CD4-positive, alpha-beta T cell (primary cell): ENCODE data around the gene CCDC83. TPM values are rescaled to one million over a fixed set of nuclear protein-coding genes. Genes with fewer than 3 reads are reported as not detected.

ENCODE experiments used
- ATAC-seq: fragments of 200-7000 bp; cut with Tn5 transposase; one replicate; pipeline ENCODE4 v1.10.0; 2022; ENCODE audit warnings: mild to moderate bottlenecking; ENCODE audit not compliant: poor library complexity
- CTCF ChIA-PET: fragments of 350-600 bp; sonication (Branson Sonifier 250); formaldehyde crosslinking; loops from one replicate; lab custom pipeline; 2021; ENCODE audit warnings: antibody characterized with exemption, inconsistent platforms; lab: Charles Lee
- POLR2A ChIA-PET: fragments of 350-600 bp; sonication (Branson Sonifier 250); formaldehyde crosslinking; loops from one replicate; lab custom pipeline; 2021; ENCODE audit warnings: antibody characterized with exemption, inconsistent platforms; lab: Charles Lee
- DNase-seq, 14 experiments: peaks; one replicate each; pipeline ENCODE4 v3.0.0-alpha.2; 2013 to 2020; ENCODE audit warnings: mixed read lengths in 2 of 14
- H3K27ac ChIP-seq, 2 donors: one replicate each; pipeline versions ENCODE4 v1.5.1 to v1.7.0; 2013; ENCODE audit warnings: low read length in 2 of 2, low read depth in 1 of 2, mild to moderate bottlenecking in 1 of 2
- H3K27me3 ChIP-seq, 2 experiments: 1 replicate in 1 of 2; 2 replicates in 1 of 2; pipeline versions ENCODE4 v1.6.1 to v1.7.0; 2013; ENCODE audit warnings: low read length in 2 of 2, control low read depth in 1 of 2, mild to moderate bottlenecking in 1 of 2, moderate library complexity in 1 of 2; ENCODE audit not compliant: insufficient read depth in 2 of 2, control insufficient read depth in 1 of 2
- H3K36me3 ChIP-seq: one replicate; pipeline ENCODE4 v1.6.1; 2013; ENCODE audit warnings: low read length, control low read depth; ENCODE audit not compliant: insufficient read depth
- H3K4me1 ChIP-seq: one replicate; pipeline ENCODE4 v1.6.1; 2013; ENCODE audit warnings: low read length, control low read depth; ENCODE audit not compliant: insufficient read depth
- H3K4me3 ChIP-seq: one replicate; pipeline ENCODE4 v1.5.1; 2013; ENCODE audit warnings: mild to moderate bottlenecking, low read length, moderate library complexity
- H3K9me3 ChIP-seq, 2 experiments: 1 replicate in 1 of 2; 2 replicates in 1 of 2; pipeline versions ENCODE4 v1.6.1 to v1.7.0; 2013; ENCODE audit warnings: low read length in 2 of 2, mild to moderate bottlenecking in 2 of 2, control low read depth in 1 of 2, moderate library complexity in 1 of 2; ENCODE audit not compliant: control insufficient read depth in 1 of 2, insufficient read depth in 1 of 2
- H3K27ac Mint-ChIP-seq: one replicate; pipeline ENCODE4 v1.8.0; 2020; ENCODE audit warnings: mixed read lengths
- H3K27me3 Mint-ChIP-seq: one replicate; pipeline ENCODE4 v1.8.0; 2021; ENCODE audit warnings: mixed read lengths
- H3K36me3 Mint-ChIP-seq: one replicate; pipeline ENCODE4 v1.8.0; 2021; ENCODE audit warnings: low read depth, mixed read lengths
- H3K4me1 Mint-ChIP-seq: one replicate; pipeline ENCODE4 v1.8.0; 2021; ENCODE audit warnings: low read depth, mixed read lengths
- H3K4me3 Mint-ChIP-seq: one replicate; pipeline ENCODE4 v1.8.0; 2020; ENCODE audit warnings: mild to moderate bottlenecking, mixed read lengths
- H3K9me3 Mint-ChIP-seq: one replicate; pipeline ENCODE4 v1.8.0; 2020; ENCODE audit warnings: mixed read lengths
- intact Hi-C, 2 experiments: fragments of 100-400 bp; cut with DNase I in 1 of 2; cut with micrococcal nuclease in 1 of 2; formaldehyde crosslinking; loops; one replicate each; pipeline versions ENCODE4 v1.15.1 to v1.9.0; 2023 to 2025; cut with DNase I, micrococcal nuclease
- total RNA-seq, 174 experiments: library from RNA in 2 of 174; stranded (reverse) in 2 of 174; gene quantifications; one replicate each; pipeline ENCODE4 v1.2.3 and lab custom pipeline; 2021 to 2026
- TF ChIP-seq, protein P1 (sequence below): fragments of 200-600 bp; IDR thresholded peaks from one replicate; pipeline ENCODE4 v1.8.0; 2022; ENCODE audit warnings: antibody characterized with exemption, mild to moderate bottlenecking

CCDC83 gene
- total RNA-seq, 2 experiments from 2014 or later: not detected

DNA sequence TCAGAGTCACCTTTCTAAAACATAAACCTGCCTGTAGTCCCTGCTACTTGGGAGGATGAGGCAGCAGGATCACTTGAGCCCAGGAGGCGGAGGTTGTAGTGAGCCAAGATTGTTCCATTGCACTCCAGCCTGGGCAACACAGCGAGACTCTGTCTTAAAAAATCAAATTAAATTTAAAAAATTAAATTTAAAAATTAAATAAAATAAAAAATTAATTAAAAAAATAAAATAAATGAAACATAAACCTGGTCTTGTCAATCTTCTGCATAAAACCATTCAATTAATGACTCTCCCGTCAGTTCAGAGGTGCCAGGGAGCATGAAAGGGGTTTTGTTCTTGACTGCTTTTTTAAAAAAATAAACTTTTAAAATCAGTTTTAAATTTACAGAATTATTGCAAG, 48.6 kb downstream of the CCDC83 start:
- Mint-ChIP-seq H3K9me3 (no peaks in the 10 kb centered on the region), H3K27me3 (no peaks in the 10 kb centered on the region), H3K36me3 (no peaks in the 10 kb centered on the region), H3K4me3 (no peak overlapping the region), H3K4me1 (no peaks in the 10 kb centered on the region), H3K27ac (no peak overlapping the region)
- no peak overlapping the region for H3K4me3 ChIP-seq
- POLR2A ChIA-PET: no interaction called here
- H3K36me3 ChIP-seq: no peaks in the 10 kb centered on the region
- no peaks in the 10 kb centered on the region for H3K27me3 ChIP-seq
- TF ChIP-seq, protein P1, sequence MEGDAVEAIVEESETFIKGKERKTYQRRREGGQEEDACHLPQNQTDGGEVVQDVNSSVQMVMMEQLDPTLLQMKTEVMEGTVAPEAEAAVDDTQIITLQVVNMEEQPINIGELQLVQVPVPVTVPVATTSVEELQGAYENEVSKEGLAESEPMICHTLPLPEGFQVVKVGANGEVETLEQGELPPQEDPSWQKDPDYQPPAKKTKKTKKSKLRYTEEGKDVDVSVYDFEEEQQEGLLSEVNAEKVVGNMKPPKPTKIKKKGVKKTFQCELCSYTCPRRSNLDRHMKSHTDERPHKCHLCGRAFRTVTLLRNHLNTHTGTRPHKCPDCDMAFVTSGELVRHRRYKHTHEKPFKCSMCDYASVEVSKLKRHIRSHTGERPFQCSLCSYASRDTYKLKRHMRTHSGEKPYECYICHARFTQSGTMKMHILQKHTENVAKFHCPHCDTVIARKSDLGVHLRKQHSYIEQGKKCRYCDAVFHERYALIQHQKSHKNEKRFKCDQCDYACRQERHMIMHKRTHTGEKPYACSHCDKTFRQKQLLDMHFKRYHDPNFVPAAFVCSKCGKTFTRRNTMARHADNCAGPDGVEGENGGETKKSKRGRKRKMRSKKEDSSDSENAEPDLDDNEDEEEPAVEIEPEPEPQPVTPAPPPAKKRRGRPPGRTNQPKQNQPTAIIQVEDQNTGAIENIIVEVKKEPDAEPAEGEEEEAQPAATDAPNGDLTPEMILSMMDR: no peak
- no peak overlapping the region for H3K27ac ChIP-seq
- no peaks in the 10 kb centered on the region for H3K9me3 ChIP-seq
- H3K4me1 ChIP-seq: no peaks in the 10 kb centered on the region
- CTCF ChIA-PET: no interaction called here
- ATAC-seq (no peak), DNase-seq (no peak)
- intact Hi-C loops: no loop called here

DNA sequence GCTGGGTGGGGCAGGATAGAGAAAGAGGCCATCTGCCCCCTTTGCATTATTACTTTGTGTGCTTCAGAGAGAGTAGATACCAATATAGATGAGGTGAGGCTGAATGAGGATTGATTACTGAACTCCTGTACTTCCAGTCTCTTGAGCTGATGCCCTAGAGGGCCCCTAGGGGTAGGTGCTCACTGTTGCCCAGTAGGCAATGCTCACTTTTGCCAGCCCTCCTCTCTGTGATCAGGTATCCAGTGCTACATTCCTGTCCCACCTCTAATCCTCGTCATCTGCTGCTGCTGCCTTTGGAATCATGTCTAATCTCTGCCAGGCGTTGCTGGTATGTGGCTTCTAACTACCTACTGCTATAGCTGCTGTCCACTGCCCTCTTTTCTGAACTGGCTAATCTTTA, 57.2 kb downstream of the CCDC83 start:
- H3K27me3 Mint-ChIP-seq: no peaks in the 10 kb centered on the region
- H3K9me3 Mint-ChIP-seq: no peaks in the 10 kb centered on the region
- H3K4me1 Mint-ChIP-seq: no peaks in the 10 kb centered on the region
- Histone ChIP-seq H3K27me3 (no peaks in the 10 kb centered on the region), H3K9me3 (no peaks in the 10 kb centered on the region), H3K27ac (no peak overlapping the region), H3K4me1 (no peaks in the 10 kb centered on the region), H3K4me3 (no peak overlapping the region), H3K36me3 (no peaks in the 10 kb centered on the region)
- TF ChIP-seq, protein P1: no peak
- ChIA-PET POLR2A (no interaction called here), CTCF (no interaction called here)
- intact Hi-C loops: no loop called here
- ATAC-seq (no peak), DNase-seq (no peak)
- H3K36me3 Mint-ChIP-seq: no peaks in the 10 kb centered on the region
- H3K27ac Mint-ChIP-seq: no peak overlapping the region
- no peak overlapping the region for H3K4me3 Mint-ChIP-seq

DNA sequence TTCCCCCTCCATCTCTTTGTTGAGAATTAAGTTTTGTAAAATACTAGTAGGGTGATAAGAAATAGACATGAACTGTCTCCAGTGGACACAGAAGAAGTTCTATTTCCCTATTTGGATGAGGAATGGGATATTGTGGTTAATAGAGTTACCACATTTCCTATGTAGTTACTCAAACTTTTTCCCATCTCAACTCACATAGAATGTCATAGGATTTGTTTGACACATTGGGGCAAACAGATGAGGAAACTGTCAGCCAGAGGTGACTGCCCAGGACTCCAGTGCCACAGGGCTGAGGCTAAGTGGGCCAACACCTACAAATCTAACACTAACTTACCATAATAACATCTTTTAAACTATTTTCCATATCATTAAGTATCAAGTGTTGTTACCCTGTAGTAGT, 58.3 kb downstream of the CCDC83 start:
- Mint-ChIP-seq H3K27ac (no peak overlapping the region), H3K4me3 (no peak overlapping the region), H3K9me3 (no peaks in the 10 kb centered on the region), H3K36me3 (no peaks in the 10 kb centered on the region), H3K27me3 (no peaks in the 10 kb centered on the region), H3K4me1 (no peaks in the 10 kb centered on the region)
- POLR2A ChIA-PET: no interaction called here
- Histone ChIP-seq H3K36me3 (no peaks in the 10 kb centered on the region), H3K27me3 (no peaks in the 10 kb centered on the region), H3K27ac (no peak overlapping the region), H3K4me1 (no peaks in the 10 kb centered on the region), H3K4me3 (no peak overlapping the region), H3K9me3 (no peaks in the 10 kb centered on the region)
- intact Hi-C loops: no loop called here
- DNase-seq (peak in 2 of 14 experiments; percentile 5 to 31), ATAC-seq (no peak)
- TF ChIP-seq, protein P1: no peak
- CTCF ChIA-PET: no interaction called here
